Pancreas (tissue), 10 donors: ENCODE measurements around the gene ANKRD23. TPM values are rescaled to one million over a fixed set of nuclear protein-coding genes. Genes with fewer than 3 reads are reported as not detected.
"Not testable (repeated sequence)": the region's sequence is repeated elsewhere in the genome, so short reads cannot be mapped to it uniquely, and the experiment has no call there.

Experiments used
- ATAC-seq, 4 donors: fragments of 200-7000 bp; cut with Tn5 transposase; one replicate each; pipeline versions ENCODE4 v1.8.0 to v1.9.1; 2020; ENCODE audit warnings: mild to moderate bottlenecking in 4 of 4, moderate library complexity in 4 of 4
- DNase-seq, 6 donors: peaks; one replicate each; pipeline ENCODE4 v3.0.0-alpha.2; 2020
- FAIRE-seq: peaks from 2 replicates; lab custom pipeline; 2012; peaks lifted over from hg19 to GRCh38; lab: Jason Lieb, UNC
- H3K27ac ChIP-seq, 4 donors: fragments of 200-600 bp; sonication (generic); 1 replicate in 3 of 4; 2 replicates in 1 of 4; pipeline versions ENCODE4 v1.5.0 to v1.8.0; 2020
- H3K27me3 ChIP-seq, 4 donors: fragments of 200-600 bp; one replicate each; pipeline ENCODE4 v1.8.0; 2021
- H3K36me3 ChIP-seq, 3 donors: fragments of 200-600 bp; sonication (generic) in 1 of 3; one replicate each; pipeline versions ENCODE4 v1.5.0 to v1.8.0; 2020 to 2021
- H3K4me1 ChIP-seq, 3 donors: fragments of 200-600 bp; one replicate each; pipeline ENCODE4 v1.8.0; 2021
- H3K4me3 ChIP-seq, 4 donors: fragments of 200-600 bp; sonication (generic) in 2 of 4; one replicate each; pipeline versions ENCODE4 v1.5.0 to v1.8.0; 2020 to 2021
- H3K9me3 ChIP-seq, 4 donors: fragments of 200-600 bp; one replicate each; pipeline ENCODE4 v1.8.0; 2021
- WGBS, 2 donors: extraction: QIAGEN DNeasy Blood & Tissue Kit; methylation state at CpG; one replicate each; pipeline ENCODE4 v1.1.7; 2013; 5-methylcytosine and 5-hydroxymethylcytosine counted together
- intact Hi-C, 3 donors: fragments of 100-400 bp; cut with DNase I; formaldehyde crosslinking; loops; one replicate each; pipeline versions ENCODE4 v1.11.1 to v1.14.2; 2022
- polyA plus RNA-seq, 2 donors: library from polyadenylated mRNA; stranded (reverse); fragments of 200-250 nt; gene quantifications; one replicate each; pipeline ENCODE4 v1.2.3, GENCODE V29; 2013
- total RNA-seq, 6 donors: library from RNA; stranded (reverse); fragmentation: NEBNext Ultra II Directional in 4 of 6; extraction: Animal tissue kit (Norgen Biotek cat#: 25700) in 4 of 6; gene quantifications; one replicate each; pipeline versions ENCODE4 v1.2.1 to v1.2.4, GENCODE V29; 2021 to 2023
- TF ChIP-seq, protein P1 (sequence below), 4 donors: fragments of 200-600 bp; sonication (generic) in 3 of 4; IDR thresholded peaks; one replicate each; pipeline versions ENCODE4 v1.5.0 to v1.8.0; 2021; ENCODE audit warnings: antibody characterized with exemption in 4 of 4
- donor health status: healthy with polysubstance abuse.
- donor health status: DM: no; HTN: no; CAD: no; lungs with moderate emphysema.
- donor health status: DM: no; HTN: no; CAD: no.
- donor health status: control.
- donor health status: control.
- donor health status: Bipolar disorder and iron deficiency.
- donor health status: DM: yes; HTN: yes; CAD: no.
- donor health status: DM: no; HTN: no; CAD: no.
- donor health status: DM: no; HTN: no; CAD: no.
- donor health status: DM: yes; HTN: yes; CAD: no.

The ANKRD23 gene
- total and polyA plus RNA-seq, 8 donors = 0.95 to 10.9 (median 2.9) TPM

DNA sequence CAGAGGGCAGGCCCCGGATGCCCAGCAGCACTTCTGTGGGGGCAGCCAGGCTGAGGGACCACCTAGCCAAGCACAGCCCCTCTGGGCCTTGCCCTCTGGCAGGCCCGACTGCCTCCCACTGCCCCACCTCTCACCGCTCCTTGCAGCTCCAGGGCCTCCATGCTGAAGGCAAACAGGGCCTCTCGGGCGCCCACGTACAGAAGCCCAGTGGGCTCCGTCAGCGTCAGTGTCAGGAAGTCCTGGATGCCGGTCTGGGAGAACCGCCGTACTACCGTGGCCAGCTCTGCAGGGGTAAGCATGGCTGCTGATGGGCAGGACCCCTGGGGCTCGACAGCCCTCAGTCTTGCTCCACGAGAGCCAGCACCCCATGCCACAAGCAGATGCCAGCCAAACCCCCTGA is 22.3 kb upstream of the ANKRD23 start:
- no peaks in the 10 kb centered on the region for H3K9me3 ChIP-seq
- no peak overlapping the region for H3K27ac ChIP-seq
- H3K4me1 ChIP-seq = no peaks in the 10 kb centered on the region
- ATAC-seq (no peak), FAIRE-seq (no peak), DNase-seq (no peak)
- intact Hi-C loops = no loop called here
- TF ChIP-seq, protein P1, sequence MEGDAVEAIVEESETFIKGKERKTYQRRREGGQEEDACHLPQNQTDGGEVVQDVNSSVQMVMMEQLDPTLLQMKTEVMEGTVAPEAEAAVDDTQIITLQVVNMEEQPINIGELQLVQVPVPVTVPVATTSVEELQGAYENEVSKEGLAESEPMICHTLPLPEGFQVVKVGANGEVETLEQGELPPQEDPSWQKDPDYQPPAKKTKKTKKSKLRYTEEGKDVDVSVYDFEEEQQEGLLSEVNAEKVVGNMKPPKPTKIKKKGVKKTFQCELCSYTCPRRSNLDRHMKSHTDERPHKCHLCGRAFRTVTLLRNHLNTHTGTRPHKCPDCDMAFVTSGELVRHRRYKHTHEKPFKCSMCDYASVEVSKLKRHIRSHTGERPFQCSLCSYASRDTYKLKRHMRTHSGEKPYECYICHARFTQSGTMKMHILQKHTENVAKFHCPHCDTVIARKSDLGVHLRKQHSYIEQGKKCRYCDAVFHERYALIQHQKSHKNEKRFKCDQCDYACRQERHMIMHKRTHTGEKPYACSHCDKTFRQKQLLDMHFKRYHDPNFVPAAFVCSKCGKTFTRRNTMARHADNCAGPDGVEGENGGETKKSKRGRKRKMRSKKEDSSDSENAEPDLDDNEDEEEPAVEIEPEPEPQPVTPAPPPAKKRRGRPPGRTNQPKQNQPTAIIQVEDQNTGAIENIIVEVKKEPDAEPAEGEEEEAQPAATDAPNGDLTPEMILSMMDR (IDR thresholded peaks at IDR 0.05) = no peak
- 90 to 92% methylated on average over 14 of the region's 14 CpGs for WGBS, 2 donors
- no peaks in the 10 kb centered on the region for H3K27me3 ChIP-seq
- no peak overlapping the region for H3K4me3 ChIP-seq
- H3K36me3 ChIP-seq = peaks cover 6 to 32% (median 17%) of the 10 kb centered on the region in 3 donors

DNA sequence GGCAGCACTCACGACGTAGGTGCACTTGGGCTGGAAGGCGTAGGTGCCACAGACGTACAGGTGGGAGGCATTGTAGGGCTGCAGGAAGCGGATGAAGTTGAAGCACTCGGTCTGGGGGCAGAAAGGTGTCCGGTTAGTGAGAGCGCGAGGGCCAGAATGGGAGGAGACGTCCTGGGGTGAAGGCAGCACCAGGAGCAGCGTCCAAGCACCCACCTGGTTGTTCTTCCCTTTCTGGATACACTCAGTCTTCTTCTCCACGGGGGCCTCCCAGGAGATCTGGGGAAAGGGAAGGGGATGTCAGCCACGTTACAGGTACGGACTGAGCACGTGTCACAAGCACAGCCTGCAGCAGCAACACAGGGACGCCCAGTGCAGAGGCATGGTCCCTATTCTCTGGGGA is 21.8 kb upstream of the ANKRD23 start:
- no peak for DNase-seq
- no peak for FAIRE-seq
- Histone ChIP-seq H3K36me3 (peaks cover 6 to 37% (median 19%) of the 10 kb centered on the region in 3 donors), H3K27ac (no peak overlapping the region), H3K27me3 (no peaks in the 10 kb centered on the region), H3K4me3 (no peak overlapping the region), H3K4me1 (no peaks in the 10 kb centered on the region), H3K9me3 (no peaks in the 10 kb centered on the region)
- intact Hi-C loops = no loop called here
- TF ChIP-seq, protein P1 (IDR thresholded peaks at IDR 0.05) = no peak
- ATAC-seq = no peak
- WGBS, 2 donors = 85 to 93% methylated on average over 15 to 16 of the region's 16 CpGs

DNA sequence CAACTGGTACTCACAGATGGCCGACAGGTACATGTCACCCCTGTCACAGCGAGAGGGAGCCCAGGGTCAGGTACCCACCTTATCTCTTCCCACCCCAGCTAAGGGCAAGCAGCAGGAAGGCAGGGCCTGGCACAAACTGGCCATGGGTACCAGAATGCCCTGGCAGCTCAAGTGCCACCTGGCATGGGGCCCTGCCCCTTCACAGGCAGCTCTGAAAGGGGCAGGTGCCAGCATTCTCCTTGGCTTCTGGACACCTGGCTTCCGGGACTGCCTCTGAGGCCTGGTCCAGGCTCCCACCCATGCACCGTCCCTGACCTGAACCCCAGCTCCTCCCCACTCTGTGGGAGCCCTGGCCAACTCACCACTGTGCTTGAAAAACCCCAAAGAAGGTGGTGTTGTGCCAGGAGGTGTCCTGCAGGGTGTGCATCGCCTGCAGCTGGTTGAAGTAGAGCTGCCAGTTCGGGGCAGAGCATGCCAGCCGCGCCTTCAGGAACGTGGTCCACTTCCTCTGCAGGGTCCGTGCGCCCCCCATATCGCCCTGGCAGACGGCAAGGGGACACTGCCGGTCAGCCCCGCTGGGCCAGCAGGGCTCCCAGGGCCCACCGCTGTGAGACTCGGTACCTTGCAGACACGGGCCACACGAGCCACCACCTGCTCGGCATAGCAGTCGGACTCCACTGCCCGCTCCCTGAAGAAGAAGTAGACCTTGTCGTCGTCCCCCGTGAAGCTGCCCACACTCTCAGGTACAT is 20.7 kb upstream of the ANKRD23 start:
- Histone ChIP-seq H3K4me1 (no peaks in the 10 kb centered on the region), H3K36me3 (peaks cover 6 to 37% (median 19%) of the 10 kb centered on the region in 3 donors), H3K9me3 (no peaks in the 10 kb centered on the region), H3K4me3 (no peak overlapping the region), H3K27me3 (no peaks in the 10 kb centered on the region), H3K27ac (no peak overlapping the region)
- TF ChIP-seq, protein P1 (IDR thresholded peaks at IDR 0.05) = no peak
- WGBS, 2 donors = 84 to 87% methylated on average over 25 of the region's 25 CpGs
- DNase-seq (no peak), FAIRE-seq (no peak), ATAC-seq (no peak)
- intact Hi-C loops = loop anchor here in 2 of 3 donors (5.0 kb wide), 1 partner anchor 83 kb away; no protein-coding TSS in a partner anchor

DNA sequence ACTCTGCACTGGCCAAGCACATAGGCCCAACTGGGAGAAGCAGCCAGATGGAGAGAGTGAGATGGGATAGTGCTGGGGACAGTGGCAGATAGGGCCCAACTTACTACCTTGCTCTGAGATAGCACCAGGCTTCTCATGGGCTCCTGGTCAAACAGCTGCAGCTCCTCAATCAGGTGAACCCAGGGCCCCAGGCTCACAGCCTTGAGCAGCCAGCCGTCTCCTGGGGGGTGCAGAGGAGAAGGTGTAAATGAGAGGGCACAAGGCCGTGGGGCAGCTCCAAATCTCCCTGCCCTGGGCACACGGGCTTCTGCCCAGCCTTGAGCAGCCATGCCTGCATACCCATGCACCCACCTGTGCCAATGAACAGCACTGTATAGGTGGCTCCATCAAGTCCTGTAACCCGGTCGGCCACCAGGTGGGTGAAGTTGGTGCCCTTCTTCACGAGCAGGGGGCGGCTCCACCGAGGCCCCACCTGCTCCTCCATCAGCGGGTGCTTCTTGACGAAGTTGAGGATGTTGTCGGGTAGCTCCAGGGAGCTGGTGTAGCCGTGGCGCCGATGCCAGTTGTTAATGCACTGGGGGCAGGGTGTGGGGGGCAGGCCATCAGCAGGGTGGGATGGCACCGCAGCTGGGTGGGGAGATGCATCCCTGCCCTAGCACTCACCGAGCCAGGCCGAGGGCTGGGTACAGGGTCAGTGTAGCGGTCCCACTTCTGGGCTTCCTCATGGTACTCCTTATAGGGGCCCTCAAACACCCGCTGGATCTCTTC is 19.9 kb upstream of the ANKRD23 start:
- DNase-seq (no peak), ATAC-seq (no peak), FAIRE-seq (no peak)
- peaks cover 6 to 37% (median 19%) of the 10 kb centered on the region in 3 donors for H3K36me3 ChIP-seq
- H3K4me3 ChIP-seq = no peak overlapping the region
- TF ChIP-seq, protein P1 (IDR thresholded peaks at IDR 0.05) = no peak
- H3K9me3 ChIP-seq = no peaks in the 10 kb centered on the region
- no peaks in the 10 kb centered on the region for H3K4me1 ChIP-seq
- intact Hi-C loops = loop anchor here in 2 of 3 donors (5.0 kb wide), 1 partner anchor 84 kb away; no protein-coding TSS in a partner anchor
- no peak overlapping the region for H3K27ac ChIP-seq
- H3K27me3 ChIP-seq = no peaks in the 10 kb centered on the region
- 91 to 97% methylated on average over 17 to 19 of the region's 19 CpGs for WGBS, 2 donors

DNA sequence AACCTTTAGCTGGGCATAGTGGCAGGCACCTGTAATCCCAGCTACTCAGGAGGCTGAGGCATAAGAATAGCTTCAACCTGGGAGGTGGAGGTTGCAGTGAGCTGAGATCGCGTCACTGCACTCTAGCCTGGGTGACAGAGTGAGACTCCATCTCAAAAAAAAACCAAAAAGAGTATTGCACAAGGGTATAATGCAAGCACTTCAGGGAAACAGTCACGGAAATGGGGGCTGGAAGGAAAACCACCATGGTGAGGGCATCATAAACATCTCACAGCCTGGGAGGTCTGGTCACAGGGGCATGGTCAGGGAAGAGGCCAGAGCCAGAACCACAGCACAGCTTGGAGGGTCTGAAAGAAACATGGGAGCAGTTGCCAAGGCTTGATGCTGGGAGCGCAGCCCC is 19.2 kb upstream of the ANKRD23 start:
- peaks cover 6 to 37% (median 19%) of the 10 kb centered on the region in 3 donors for H3K36me3 ChIP-seq
- not testable (repeated sequence) for H3K4me3 ChIP-seq, H3K9me3 ChIP-seq, FAIRE-seq, H3K27me3 ChIP-seq, H3K4me1 ChIP-seq, DNase-seq, ATAC-seq, H3K27ac ChIP-seq
- intact Hi-C loops = loop anchor here in 2 of 3 donors (5.0 kb wide), 1 partner anchor 84 kb away; no protein-coding TSS in a partner anchor
- WGBS, 2 donors = 94 to 96% methylated on average over 4 of the region's 4 CpGs
